Measurements from ENCODE around the gene SLC22A23.

The SLC22A23 gene, protein sequence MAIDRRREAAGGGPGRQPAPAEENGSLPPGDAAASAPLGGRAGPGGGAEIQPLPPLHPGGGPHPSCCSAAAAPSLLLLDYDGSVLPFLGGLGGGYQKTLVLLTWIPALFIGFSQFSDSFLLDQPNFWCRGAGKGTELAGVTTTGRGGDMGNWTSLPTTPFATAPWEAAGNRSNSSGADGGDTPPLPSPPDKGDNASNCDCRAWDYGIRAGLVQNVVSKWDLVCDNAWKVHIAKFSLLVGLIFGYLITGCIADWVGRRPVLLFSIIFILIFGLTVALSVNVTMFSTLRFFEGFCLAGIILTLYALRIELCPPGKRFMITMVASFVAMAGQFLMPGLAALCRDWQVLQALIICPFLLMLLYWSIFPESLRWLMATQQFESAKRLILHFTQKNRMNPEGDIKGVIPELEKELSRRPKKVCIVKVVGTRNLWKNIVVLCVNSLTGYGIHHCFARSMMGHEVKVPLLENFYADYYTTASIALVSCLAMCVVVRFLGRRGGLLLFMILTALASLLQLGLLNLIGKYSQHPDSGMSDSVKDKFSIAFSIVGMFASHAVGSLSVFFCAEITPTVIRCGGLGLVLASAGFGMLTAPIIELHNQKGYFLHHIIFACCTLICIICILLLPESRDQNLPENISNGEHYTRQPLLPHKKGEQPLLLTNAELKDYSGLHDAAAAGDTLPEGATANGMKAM

DNA sequence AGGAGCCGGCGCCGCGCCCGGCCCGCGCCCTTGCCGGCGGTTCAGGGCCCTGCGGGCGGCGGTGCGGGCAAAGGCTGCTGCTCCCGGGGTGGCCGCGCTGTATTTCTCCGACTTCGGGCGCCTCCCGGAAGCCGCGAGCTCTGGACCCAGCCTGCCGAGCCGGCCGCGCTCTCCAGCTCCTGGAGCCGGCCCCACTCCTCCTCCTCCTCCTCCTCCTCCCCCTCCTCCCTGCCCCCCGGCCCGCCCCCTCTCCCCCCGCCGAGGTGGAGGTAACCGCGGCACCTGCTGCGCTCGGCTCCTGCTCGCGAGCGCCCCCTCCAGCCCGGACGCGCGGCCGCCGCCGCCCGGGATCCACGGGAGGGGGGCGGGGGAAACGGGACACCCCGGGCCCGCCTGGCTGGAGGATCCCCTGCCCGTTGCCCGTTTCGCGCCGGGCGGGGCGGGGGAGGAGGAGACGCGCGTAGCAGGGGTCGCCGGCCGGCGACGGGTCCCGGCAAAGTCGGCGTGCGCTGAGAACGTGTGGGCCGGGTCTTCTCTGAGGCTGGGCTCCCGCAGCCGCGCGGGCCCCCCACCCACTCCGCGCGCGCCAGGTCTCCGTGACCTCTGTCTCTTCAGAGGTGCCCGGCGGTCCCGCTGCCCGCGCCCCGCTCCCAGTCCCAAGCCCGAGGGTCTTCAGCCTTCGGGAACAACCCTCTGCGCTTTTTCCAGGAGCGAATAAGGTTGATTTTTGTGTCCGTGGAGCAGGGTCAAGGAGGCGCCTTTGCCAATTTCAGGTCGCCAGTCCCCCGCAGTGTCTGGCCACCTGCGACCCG, at the start of gene SLC22A23:
Gene SLC22A23 (minus strand): TSS at position 153 of the 812 bp plus-strand sequence. CDS start 491 bp downstream, outside the sequence.
- DNase-seq (ENCODE audit: low spot score) = peak; percentile 64

DNA sequence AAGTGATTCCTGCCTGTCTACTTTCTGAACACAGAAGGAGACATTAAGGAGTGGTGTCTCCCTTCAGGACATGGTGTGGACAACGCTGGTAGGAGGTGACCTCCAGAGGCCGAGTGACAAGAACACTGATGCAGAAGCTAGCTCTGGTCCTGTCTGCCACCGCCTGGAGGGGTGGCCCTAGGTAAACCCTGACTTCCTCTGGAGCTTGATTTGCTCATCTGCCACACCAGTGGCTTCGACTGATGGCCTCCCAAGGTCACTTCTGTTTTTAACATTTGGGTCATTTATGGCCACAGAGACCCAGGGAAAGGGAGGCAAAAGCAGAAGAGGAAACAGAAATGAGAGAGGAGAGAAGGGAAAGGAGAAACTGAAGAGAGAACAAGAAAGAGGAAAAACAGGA, 49.4 kb upstream of the SLC22A23 start:
- DNase-seq (ENCODE audit: low spot score) = peak; percentile 43

DNA sequence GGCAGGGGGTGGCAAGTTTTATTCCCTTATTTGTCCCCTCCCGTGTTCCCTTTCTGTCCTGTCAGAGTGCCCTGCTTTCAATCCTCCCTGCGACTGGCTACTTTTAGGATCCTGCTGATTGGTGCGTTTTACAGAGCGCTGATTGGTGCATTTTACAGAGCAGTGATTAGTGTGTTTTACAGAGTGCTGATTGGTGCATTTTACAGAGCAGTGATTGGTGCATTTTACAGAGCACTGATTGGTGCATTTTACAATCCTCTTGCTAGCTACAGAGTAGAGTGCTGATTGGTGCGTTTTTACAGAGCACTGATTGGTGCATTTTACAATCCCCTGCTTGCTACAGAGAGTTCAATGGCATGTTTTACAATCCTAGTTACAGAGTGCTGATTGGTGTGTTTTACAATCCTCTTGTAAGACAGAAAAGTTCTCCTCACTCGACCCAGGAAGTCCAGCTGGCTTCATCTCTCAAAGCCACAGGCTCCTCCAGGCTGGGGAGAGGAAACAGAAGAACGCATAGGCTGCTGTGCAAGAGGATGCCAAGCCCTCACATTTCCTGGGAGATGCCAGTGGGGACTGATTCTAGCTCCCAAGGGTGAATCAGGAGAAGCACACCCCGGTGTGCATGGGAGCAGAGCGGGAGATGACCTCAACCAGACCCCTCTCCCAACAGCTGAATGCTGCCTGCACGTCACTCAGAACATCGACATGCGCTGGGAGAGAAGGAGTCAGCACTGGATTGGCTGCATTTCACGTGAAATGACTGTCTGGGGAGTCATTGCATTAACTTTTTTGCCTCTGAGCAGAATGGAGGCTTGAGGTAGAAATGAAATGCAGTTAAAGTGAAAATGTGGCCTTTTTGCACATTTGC, 48.3 kb upstream of the SLC22A23 start:
- DNase-seq (ENCODE audit: low spot score) = no peak

DNA sequence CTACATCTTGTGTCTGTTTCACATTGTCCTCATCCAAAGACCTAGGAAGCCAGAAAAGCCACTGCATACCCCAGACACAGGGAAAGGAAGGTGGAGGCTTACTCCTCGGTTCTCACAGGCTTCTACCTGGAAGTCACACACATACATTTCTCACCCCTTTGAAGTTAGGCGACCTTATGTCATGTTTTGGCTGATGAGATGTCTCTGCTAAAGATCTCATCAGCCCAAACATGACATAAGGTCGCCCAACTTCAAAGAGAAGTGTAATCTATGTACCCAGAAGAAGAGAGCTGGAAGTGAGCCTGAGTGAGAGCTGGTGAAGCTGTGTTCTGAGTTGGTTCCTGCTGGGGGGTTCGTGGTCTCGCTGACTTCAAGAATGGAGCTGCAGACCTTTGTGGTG, 47.5 kb upstream of the SLC22A23 start:
- DNase-seq (ENCODE audit: low spot score) = no peak

DNA sequence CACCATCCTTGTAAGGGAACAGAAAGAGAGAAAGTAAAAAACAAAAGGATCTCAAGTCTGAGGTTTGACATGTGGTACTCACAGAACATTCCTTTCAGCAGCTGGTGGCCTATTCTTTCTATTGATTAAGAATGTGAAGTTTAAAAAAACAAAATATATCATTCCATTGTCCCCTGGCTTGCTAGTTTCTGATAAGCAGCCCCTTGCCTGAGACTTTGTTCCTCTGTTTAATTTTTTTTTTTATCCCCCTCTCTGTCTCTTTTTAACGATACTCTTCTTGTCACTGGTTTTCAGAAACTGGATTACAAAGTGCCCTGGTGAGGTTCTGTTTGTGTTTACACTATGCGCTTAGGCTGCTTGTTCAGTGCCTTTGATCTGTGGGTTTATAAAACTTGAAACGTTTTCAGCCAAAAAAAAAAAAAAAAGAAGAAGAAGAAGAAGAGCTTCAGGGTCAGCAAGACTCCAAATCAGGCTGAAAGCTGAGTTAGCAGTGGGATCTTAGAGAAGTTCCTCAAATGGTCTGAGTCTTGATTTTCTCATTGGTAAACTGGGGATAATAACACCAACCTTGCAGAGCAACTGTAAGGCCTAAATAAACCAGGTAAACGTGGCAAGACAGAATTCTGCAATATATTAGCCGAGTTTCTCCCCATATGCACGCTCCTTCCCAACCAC, 45.1 kb upstream of the SLC22A23 start:
- peak; percentile 64 for DNase-seq (ENCODE audit: low spot score)

DNA sequence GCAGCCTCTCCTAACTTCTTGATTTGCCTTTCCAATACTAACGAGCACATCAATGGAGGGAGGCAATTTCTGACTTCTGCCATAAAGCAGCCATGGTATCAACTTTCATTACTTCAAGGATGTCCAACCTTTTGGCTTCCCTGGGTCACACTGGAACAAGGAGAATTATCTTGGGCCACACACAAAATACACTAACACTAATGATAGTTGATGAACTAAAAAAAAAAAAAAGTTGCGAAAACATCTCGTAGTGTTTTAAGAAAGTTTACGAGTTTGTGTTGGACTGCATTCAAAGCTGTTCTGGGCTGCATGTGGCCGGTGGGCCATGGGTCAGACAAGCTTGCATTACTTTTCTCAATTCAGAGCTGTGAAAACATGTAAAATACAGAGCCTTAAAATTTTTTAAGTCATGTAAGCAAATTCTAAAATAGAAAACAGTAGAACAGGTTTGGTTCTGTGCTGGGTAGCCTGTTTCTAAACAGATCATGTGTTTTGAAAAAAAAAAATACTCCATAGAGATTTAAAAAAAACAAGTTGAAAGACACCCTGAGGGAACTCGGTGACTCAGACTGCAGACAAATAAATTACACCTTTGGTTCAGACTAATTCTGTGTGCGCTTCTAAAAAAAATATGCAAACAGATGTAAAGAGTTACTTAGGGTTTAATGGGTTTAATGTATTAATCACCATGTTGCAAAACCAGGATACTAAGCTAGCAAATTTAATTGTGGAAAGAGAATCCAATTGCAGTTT, 43.6 kb upstream of the SLC22A23 start:
- no peak for DNase-seq (ENCODE audit: low spot score)

DNA sequence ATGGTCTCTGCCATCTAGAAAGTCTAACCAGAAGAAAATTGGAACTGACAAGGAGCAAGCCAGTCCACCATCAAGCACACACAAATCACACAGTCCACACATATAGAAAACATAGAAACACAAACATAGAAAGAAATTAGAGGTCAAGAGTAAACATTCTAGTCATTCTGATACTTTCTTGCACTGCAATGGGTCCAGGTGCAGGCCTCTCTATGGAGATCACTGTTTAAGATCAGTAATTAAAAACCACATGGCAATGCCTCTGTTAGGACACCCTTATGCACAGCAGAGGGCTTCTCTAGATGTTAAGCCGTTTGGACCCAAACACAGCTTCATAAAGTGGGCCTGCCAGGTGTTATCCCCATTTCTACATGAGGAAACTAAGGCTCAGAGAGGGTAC, 42.8 kb upstream of the SLC22A23 start:
- no peak for DNase-seq (ENCODE audit: low spot score)

DNA sequence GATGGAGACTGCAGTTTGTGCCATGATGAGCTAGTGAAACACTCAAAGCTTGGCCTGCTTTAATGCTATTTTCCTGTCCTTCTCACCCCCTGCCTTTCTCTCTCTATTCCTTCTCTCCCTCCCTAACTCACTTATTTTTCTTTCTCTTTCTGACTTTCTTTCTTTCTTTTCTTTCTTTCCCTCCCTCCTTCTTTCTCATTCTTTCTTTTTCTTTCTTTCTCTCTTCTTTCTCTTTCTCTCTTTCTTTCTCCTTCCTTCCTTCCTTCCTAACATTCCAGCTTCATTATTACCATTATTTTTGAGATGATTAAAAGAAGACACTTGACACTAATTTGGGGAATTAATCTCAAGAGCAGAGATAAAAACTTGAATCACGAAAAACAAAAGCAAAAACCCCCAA, 39.5 kb upstream of the SLC22A23 start:
- no peak for DNase-seq (ENCODE audit: low spot score)

DNA sequence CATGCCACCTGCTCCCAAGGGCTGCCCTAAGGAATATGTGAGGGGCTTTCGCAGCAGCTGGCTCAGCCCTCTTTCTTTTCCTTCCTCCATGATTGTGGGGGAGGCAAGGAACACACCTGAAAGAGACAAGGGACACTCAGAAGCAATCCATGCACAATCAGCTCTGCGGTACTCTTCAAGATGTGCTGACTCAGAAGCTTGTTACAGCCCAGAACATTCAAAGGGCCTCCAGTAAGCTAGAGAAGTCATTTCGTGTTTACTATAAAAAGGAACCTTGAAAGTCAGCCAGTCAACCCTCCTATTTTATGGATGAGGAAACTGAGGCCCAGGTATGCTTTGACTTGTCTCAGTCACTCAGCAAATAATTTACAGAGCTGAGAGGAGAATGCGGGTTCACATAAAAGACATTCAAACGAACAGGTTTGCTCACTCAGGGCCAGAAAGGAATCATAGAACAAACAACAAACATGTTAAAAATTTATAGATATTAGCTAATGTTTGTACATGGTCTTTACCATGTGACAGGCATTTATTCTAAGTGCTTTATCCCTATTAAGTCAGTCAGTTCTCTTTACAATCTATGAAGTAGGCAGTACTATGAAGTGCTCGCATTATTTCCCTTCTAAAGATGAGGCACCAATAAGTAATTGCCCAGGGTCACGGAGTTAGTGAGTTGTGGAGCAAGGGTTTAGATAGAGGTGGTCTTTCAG, 37.7 kb upstream of the SLC22A23 start:
- DNase-seq (ENCODE audit: low spot score) = no peak

DNA sequence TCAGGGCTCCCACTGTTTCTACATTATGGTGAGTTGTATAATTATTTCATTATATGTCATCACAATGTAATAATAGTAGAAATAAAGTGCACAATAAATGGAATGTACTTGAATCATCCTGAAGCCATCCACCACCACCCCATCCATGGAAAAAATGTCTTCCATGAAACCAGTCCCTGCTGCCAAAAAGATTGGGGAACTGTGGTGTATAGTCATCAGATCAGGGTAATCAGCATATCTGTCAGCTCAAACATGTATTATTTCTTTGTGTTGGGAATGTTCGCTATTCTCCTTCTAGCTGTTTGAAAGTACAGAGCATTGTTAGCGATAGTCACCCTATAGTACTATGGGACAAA, 33.8 kb upstream of the SLC22A23 start:
- no peak for DNase-seq (ENCODE audit: low spot score)

DNA sequence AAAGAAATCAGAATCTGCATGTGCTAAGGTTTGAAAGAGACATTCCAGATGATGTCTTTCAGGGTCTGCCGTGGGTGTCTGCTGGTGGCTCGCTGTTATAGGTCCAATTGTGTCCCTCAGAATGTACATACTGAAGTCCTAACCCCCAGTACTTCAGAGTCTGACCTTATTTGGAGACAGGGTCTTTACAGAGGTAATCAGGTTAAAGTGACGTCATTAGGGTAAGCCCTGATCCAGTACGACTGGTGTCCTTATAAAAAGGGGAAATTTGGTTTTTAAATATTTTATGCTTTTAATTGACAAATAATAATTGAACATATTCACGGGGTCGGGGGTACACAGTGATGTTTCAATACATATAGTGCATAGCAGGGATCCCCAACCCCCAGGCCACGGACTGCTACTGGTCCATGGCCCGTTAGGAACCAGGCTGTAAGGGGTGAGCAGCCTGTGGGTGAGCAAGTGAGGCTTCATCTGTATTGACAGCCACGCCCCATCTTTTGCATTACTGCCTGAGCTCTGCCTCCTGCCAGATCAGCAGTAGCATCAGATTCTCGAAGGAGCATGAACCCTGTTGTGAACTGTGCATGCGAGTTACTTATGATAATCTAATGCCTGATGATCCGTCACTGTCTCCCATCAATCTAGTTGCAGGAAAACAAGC, 33.2 kb upstream of the SLC22A23 start:
- DNase-seq (ENCODE audit: low spot score) = no peak

DNA sequence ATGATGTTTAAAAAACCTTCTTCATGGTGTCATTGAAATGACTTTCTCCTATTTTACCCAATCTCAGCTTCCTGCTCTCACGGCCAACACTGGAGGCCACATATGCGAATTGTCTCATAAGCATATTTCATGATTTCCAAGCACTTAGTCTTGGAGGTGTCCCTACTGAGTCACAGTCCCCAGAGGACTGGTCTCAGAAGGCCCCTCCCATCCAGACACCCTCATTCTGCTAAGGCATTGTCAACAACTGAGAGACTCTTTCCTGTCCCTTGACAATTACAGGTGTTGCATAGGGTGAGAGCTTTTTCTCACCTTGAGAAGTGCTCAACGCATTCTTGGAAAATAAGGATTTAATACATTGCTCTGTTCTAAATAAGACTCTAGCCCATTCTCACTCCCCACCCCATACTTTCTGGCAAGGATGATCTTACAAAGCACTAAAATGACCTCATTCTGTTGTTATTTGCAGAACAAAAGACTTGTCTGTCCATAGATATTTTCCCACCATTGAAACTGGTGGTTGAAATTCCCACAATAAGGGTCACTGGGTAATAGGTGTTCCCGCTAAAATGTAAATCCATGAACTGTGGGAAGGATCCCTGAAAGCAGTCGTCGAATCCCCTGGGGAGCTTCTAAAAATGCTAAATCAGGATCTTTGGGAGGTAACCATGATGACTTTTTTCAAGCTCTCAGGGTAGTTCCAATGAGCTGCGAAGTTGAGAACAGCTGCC, 32.3 kb upstream of the SLC22A23 start:
- DNase-seq (ENCODE audit: low spot score) = peak; percentile 87

DNA sequence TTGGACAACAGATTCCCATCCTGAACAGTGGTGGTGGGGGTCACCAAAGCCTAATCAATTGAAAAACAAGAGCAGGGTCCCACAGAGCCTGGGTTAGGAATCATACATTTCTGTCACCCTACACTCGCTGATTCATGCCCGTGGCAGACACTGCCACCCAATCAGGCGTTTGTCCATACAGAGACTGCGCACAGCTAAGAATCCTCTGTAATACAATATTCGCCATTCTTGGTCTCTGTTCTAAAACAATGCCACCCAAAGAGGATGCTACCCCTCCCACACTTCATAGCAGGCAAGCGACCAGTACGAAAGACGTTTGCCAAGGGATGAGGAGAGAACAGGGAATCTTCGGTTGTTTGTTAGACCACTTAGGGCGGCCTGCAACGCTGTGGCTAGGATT, 28.1 kb upstream of the SLC22A23 start:
- peak; percentile 94 for DNase-seq (ENCODE audit: low spot score)

DNA sequence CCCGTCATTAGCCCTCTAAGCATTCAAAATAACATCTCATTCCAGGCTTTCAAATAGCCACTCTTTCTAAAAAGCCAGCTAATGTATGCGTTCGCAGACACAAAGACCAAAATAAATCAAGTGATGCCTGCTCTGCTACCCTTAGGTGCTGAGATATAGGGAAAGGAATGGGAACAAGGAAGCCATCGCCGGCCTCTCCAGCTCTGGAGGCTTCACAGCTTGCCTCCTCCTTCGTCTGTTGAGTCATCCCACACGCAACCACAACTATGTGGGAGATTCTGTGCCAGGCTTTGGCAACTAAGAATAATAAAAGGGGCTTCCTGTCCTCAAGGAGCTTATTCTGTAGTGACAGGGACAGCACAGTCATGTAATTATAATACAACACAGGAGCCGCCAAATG, 27.3 kb upstream of the SLC22A23 start:
- DNase-seq (ENCODE audit: low spot score) = no peak

DNA sequence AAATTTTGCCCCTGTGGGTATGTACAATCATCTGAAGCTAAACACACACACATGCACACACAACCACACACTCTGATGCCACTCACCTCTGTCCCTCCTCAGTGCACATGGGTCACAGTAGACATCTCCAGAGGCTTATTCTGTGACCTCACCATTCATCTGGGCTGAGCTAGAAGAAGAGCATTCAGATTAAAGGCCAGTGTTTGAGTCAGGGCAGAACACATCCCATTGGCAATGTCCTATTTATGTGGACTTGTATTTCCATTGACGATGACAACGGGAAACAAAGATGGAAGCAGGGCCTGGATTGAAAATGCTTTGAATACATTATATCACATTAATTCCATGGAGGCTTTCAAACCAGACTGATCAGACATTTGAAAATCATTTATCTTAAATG, 26.8 kb upstream of the SLC22A23 start:
- no peak for DNase-seq (ENCODE audit: low spot score)

DNA sequence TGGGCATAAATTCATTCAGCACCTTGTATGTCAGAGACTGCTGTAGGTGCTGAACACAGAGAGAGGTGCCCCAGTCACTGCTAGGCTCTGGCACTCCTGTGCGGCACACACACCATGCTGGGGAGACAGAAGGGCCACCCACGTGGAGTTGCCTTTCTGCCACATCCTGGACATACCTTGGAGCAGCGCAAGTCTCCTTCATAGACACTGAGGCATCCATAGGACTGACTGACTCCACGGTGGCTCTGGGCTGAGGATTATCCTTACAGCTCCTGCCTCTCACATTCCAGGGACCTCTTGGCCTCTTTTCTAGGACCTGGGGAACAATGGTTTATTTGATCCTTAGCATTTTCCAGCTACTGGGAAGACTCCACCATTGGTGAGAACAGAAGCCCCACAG, 26.0 kb upstream of the SLC22A23 start:
- no peak for DNase-seq (ENCODE audit: low spot score)

DNA sequence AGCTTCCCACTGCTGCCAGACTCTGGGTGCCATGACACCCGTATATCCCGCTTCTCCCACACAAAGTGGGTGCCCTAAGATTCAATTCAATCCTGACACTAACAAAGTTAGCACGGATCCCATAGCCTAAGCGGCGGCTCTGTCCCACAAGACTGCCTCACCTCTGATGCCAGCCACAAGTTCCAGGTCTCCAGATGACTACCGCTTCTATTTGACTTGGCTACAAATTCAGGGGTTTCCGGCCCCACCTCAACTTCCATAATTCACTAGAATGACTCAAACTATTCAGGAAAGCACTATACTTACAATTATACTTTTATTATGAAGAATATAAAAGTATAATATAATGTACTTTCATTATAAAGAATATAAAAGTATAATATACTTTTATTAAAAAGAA, 24.8 kb upstream of the SLC22A23 start:
- no peak for DNase-seq (ENCODE audit: low spot score)

DNA sequence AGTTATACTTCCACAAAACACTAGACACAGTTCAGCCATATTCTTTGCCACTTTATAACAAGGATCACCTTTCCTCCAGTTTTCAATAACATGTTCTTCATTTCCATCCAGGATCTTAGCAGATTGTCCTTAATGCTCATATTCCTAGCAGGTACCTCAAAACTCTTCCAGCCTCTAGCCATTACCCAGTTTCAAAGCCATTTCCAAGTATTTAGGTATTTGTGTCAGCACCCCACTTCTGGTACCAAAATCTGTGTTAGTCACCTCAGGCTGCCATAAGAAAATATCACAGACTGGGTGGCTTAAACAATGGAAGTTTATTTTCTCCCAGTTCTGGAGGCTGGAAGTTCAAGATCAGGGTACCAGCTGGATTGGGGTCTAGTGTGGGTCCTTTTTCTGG, 23.2 kb upstream of the SLC22A23 start:
- DNase-seq (ENCODE audit: low spot score) = no peak

DNA sequence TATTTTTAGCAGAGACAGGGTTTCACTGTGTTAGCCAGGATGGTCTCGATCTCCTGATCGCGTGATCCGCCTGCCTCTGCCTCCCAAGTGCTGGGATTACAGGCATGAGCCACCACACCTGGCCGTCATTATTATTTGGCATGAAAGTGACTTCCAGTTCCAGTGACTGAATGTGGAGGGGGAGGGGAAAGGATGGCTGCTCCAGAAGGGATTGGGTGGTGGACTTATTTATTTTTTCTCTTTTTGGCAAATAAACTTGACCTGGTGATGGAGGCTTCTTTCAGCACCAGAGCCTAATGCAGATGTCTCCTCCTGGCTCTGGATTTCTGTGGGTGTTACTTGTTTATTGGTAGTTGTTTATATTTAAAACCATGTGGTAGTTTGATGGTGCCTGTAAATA, 16.9 kb upstream of the SLC22A23 start:
- DNase-seq (ENCODE audit: low spot score) = no peak
